ENCODE data around the gene AMER1.
"Not testable (repeated sequence)": the region's sequence is repeated elsewhere in the genome, so short reads cannot be mapped to it uniquely, and the experiment has no call there.

AMER1 gene

GRCh38 chrX:64205441-64205734 is at the start of gene AMER1:
AMER1 (minus strand) TSS chrX:64205708; CDS start chrX:64193286, 12,422 bp downstream.
- H3K27ac ChIP-seq = peak within 1 kb of the TSS; percentile 77
- H3K27me3 ChIP-seq (ENCODE audit: insufficient read depth, low read depth, severe bottlenecking) = peaks cover 19% of the 10 kb centered on the region

DNA sequence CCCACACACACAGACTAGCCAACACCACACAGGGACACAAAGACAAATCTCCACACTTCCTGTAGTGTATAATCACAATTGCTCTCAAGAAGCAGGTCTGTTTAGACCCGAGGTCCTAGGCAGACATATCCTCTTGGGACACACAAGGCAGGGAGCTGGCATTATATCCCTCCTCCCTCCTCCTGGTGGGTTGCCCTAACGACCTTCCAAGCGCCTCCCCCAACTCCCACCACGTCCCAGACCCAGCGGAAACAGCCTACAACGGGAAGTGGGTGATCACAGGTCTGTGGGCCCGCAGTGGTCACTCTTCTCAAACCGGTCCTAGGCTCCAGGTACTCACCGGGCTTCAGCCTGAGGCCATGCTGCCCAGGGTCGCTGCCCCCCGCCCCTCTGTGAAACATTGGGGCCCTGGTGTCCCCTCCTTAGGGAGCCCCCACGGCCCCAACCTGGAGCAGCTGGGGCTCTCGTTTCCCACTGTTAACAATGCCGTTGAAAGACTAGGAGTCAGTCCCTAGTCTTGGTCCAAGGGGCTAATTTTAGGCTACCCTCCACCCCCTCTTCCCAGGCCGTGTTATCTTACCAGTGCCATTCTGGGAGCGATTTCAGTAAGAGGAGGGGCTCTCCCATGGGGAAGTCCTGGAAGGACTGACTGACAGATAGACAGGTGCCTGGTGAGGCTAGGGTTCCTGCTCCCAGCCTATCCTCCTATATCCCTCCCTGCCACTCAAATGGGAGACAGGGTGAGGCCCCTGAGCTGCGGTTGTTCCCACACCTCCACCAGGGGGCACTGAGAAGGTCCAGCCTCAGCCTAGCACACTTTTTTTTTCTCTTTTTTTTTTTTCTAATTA is 24.8 kb upstream of the AMER1 start, which contains the start of gene ASB12:
ASB12 (minus strand) TSS at position 485 of the 848 bp plus-strand sequence. CDS start 4,957 bp downstream, outside the sequence.
- no peak within 1 kb of the TSS for H3K4me3 ChIP-seq (ENCODE audit: low read depth, low read length)
- TF ChIP-seq, protein P1, sequence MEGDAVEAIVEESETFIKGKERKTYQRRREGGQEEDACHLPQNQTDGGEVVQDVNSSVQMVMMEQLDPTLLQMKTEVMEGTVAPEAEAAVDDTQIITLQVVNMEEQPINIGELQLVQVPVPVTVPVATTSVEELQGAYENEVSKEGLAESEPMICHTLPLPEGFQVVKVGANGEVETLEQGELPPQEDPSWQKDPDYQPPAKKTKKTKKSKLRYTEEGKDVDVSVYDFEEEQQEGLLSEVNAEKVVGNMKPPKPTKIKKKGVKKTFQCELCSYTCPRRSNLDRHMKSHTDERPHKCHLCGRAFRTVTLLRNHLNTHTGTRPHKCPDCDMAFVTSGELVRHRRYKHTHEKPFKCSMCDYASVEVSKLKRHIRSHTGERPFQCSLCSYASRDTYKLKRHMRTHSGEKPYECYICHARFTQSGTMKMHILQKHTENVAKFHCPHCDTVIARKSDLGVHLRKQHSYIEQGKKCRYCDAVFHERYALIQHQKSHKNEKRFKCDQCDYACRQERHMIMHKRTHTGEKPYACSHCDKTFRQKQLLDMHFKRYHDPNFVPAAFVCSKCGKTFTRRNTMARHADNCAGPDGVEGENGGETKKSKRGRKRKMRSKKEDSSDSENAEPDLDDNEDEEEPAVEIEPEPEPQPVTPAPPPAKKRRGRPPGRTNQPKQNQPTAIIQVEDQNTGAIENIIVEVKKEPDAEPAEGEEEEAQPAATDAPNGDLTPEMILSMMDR (IDR thresholded peaks at IDR 0.05; ENCODE audit: low read depth, low read length) = no peak
- no peaks in the 10 kb centered on the region for H3K36me3 ChIP-seq
- H3K27ac ChIP-seq = no peak within 1 kb of the TSS
- no peak for DNase-seq
- no peaks in the 10 kb centered on the region for H3K27me3 ChIP-seq (ENCODE audit: insufficient read depth, low read depth, severe bottlenecking)
- no peaks in the 10 kb centered on the region for H3K9me3 ChIP-seq (ENCODE audit: severe bottlenecking)

More at GRCh38 chrX:64205441-64205734, at the start of gene AMER1:
- TF ChIP-seq, protein P1 (IDR thresholded peaks at IDR 0.05; ENCODE audit: low read depth, low read length) = no peak
- Histone ChIP-seq H3K4me3 (ENCODE audit: low read depth, low read length) (peak within 1 kb of the TSS; percentile 34), H3K9me3 (ENCODE audit: severe bottlenecking) (no peaks in the 10 kb centered on the region), H3K36me3 (no peaks in the 10 kb centered on the region)
- no peak for DNase-seq

- Histone ChIP-seq H3K27ac (no peak overlapping the region), H3K4me3 (ENCODE audit: low read depth, low read length) (no peak overlapping the region), H3K9me3 (ENCODE audit: severe bottlenecking) (no peaks in the 10 kb centered on the region), H3K36me3 (no peaks in the 10 kb centered on the region), H3K27me3 (ENCODE audit: insufficient read depth, low read depth, severe bottlenecking) (no peaks in the 10 kb centered on the region)
- TF ChIP-seq, protein P1 (IDR thresholded peaks at IDR 0.05; ENCODE audit: low read depth, low read length) = peak; percentile 27; the same call in 1 of the 2 replicates
- no peak for DNase-seq
These were observed 23.6 kb upstream of the AMER1 start for GRCh38 chrX:64229154-64229553.

GRCh38 chrX:64218023-64218422 is 12.5 kb upstream of the AMER1 start:
- Histone ChIP-seq H3K9me3 (ENCODE audit: severe bottlenecking) (no peaks in the 10 kb centered on the region), H3K36me3 (no peaks in the 10 kb centered on the region), H3K27ac (no peak overlapping the region), H3K4me3 (ENCODE audit: low read depth, low read length) (no peak overlapping the region), H3K27me3 (ENCODE audit: insufficient read depth, low read depth, severe bottlenecking) (peaks cover 2% of the 10 kb centered on the region)
- no peak for DNase-seq
- TF ChIP-seq, protein P1 (IDR thresholded peaks at IDR 0.05; ENCODE audit: low read depth, low read length) = no peak

DNA sequence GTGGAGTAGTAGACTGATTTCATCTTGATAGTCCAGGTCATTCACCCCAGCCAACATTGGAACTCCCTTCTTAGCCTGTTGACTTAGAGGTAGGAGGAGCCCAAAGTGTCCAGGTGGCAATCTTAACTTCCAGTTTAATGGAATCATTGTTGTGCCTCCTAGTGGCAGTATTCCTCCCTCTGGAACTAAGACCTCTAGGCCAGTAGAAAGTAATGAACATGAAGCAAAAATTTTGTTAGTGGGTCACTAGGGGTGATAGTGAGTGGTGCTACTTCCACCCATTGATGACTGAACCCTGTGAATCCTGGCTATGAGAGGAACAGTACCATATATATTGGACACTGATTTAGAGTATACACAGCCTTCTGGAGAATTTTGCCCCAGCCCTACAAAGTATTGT is 8.5 kb upstream of the AMER1 start:
- H3K9me3 ChIP-seq (ENCODE audit: severe bottlenecking); H3K27ac ChIP-seq; H3K27me3 ChIP-seq (ENCODE audit: insufficient read depth, low read depth, severe bottlenecking); H3K4me3 ChIP-seq (ENCODE audit: low read depth, low read length); DNase-seq; H3K36me3 ChIP-seq: not testable (repeated sequence)

DNA sequence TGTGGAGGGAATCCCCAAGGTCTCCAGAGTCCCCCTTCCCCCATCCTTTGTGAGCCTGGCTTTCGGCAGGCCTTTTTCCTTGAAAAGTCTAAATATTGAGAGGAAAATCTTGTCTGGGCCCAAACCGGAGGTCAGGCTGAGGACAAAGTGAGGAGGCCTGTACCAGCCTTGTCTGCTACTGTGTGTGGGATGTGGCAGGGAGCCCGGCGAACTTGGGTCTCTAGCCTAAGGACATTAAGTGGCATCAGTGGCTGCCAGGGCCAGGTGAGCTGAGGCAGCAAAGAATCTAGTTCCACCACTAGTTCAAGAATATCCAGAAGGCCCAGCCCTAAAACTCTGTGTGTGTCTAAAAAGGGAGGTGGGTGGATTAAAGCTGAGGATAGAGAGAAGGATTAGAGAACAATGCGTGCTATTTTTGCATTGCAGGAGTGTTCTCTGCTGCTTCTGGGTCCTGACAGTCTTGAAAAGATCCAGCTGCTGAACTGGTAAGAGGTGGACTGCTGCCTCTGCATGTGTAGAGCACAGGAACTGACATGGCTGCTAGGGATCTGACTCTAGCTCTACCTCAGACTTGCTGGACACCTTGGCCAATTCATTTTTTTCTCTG is 1.2 kb upstream of the AMER1 start:
- peak overlapping the region; percentile 77; the same call in 1 of the 2 replicates for H3K27ac ChIP-seq
- TF ChIP-seq, protein P1 (IDR thresholded peaks at IDR 0.05; ENCODE audit: low read depth, low read length) = no peak
- no peak for DNase-seq
- no peaks in the 10 kb centered on the region for H3K9me3 ChIP-seq (ENCODE audit: severe bottlenecking)
- H3K36me3 ChIP-seq = no peaks in the 10 kb centered on the region
- H3K27me3 ChIP-seq (ENCODE audit: insufficient read depth, low read depth, severe bottlenecking) = peaks cover 19% of the 10 kb centered on the region
- H3K4me3 ChIP-seq (ENCODE audit: low read depth, low read length) = peak overlapping the region; percentile 34
